ENCODE measurements around the gene CDK2. TPM values are rescaled to one million over a fixed set of nuclear protein-coding genes. Genes with fewer than 3 reads are reported as not detected.
"Not testable (repeated sequence)": the region's sequence is repeated elsewhere in the genome, so short reads cannot be mapped to it uniquely, and the experiment has no call there.

Gene CDK2
- polyA plus RNA-seq, 3 donors from 2014 or later = 11.6 to 27.7 (median 13.4) TPM

GRCh38 chr12:55996201-55996714 is 29.6 kb downstream of the CDK2 start:
- Mint-ChIP-seq H3K27ac (peak overlapping the region; percentile 4 to 71 (median 57)), H3K4me1 (peaks cover 23% of the 10 kb centered on the region in 2 donors), H3K27me3 (ENCODE audit: low read depth in 3 of 3) (no peaks in the 10 kb centered on the region), H3K36me3 (peaks cover under 1 to 29% (median 15%) of the 10 kb centered on the region in 3 donors), H3K4me3 (peak overlapping the region; percentile 79 to 92 (median 84)), H3K9me3 (no peaks in the 10 kb centered on the region)
- DNase-seq = peak; percentile 67 to 75 (median 69)

DNA sequence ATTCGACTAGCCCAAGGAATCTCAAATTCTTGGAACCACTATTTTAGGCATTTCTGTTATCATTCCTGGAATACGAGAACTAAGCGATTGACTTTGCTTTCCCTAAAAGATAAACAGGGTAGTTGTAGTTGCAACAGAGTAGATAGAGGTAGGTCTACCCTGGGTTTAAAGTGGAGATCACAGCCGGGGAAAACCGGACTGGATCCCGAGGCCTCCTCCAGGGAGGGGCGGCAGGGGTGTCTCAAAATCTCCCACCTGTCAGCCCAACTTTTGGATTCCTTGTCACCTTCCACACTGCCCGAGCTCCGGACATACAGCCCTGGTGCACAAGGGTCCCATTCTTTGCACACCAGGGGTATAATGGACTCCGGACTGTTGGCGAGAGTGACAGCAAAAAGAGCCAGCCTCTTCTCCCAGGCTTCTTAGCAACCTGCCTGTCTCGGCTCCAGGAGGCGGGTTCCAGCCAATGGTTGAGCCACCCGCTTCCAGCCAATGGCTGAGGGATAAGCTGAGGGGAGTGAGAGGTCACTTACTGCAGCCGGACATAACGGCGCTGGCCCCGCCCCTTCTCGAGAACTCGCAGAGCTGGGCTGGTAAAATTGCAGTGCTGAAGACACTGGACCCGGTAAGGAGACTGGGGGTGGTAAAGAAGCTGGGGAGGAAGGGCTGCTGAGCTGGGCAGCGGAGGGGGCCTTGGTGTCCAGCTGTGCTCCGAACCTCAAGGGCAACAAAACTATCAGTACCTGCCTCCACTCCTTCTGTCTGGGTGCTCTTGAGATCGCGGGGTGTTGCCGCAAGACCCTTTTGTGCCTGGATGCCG is 30.3 kb downstream of the CDK2 start, which contains the start of gene SUOX:
Gene SUOX (plus strand): TSS at position 562 of the 820 bp plus-strand sequence. CDS start 4,946 bp downstream, outside the sequence.
- H3K4me3 Mint-ChIP-seq = peak within 1 kb of the TSS; percentile 79 to 92 (median 84)
- peak within 1 kb of the TSS; percentile 56 to 80 (median 68) for H3K27ac Mint-ChIP-seq
- no peaks in the 10 kb centered on the region for H3K27me3 Mint-ChIP-seq (ENCODE audit: low read depth in 3 of 3)
- no peaks in the 10 kb centered on the region for H3K9me3 Mint-ChIP-seq
- H3K4me1 Mint-ChIP-seq = peaks cover 23% of the 10 kb centered on the region in 2 donors
- peak; percentile 68 to 72 (median 69) for DNase-seq
- H3K36me3 Mint-ChIP-seq = peaks cover 0 to 24% (median 12%) of the 10 kb centered on the region in 3 donors

DNA sequence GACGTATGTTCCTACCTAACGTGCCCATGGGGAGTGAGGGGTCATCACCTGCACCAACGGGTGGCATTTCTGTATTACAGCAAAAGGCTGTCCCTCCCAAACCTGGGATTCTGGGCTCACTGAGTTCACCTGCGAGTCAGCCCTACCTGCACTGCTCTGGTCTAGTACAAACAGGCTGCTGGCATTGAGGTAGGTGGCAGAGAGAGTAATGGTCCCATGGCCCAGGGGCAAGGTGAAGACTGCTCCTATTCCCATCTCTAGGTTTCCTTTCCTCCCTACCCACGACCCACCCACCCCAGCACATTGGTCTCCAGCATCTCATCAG is 30.9 kb downstream of the CDK2 start:
- H3K36me3 Mint-ChIP-seq = peaks cover 0 to 18% (median 6%) of the 10 kb centered on the region in 3 donors
- peak overlapping the region; percentile 38 to 80 (median 68) for H3K27ac Mint-ChIP-seq
- peaks cover 23% of the 10 kb centered on the region in 2 donors for H3K4me1 Mint-ChIP-seq
- H3K4me3 Mint-ChIP-seq = peak overlapping the region; percentile 79 to 92 (median 84)
- DNase-seq = no peak
- H3K9me3 Mint-ChIP-seq = no peaks in the 10 kb centered on the region
- H3K27me3 Mint-ChIP-seq (ENCODE audit: low read depth in 3 of 3) = peaks cover 0 to 1% (median 0%) of the 10 kb centered on the region in 3 donors

- DNase-seq; H3K9me3 Mint-ChIP-seq; H3K36me3 Mint-ChIP-seq; H3K4me3 Mint-ChIP-seq; H3K27me3 Mint-ChIP-seq (ENCODE audit: low read depth in 3 of 3): not testable (repeated sequence)
- H3K27ac Mint-ChIP-seq = peak overlapping the region in 1 of 6 donors; percentile 61
- peaks cover 23% of the 10 kb centered on the region in 2 donors for H3K4me1 Mint-ChIP-seq
Measured at GRCh38 chr12:55999522-55999921, 32.9 kb downstream of the CDK2 start.

DNA sequence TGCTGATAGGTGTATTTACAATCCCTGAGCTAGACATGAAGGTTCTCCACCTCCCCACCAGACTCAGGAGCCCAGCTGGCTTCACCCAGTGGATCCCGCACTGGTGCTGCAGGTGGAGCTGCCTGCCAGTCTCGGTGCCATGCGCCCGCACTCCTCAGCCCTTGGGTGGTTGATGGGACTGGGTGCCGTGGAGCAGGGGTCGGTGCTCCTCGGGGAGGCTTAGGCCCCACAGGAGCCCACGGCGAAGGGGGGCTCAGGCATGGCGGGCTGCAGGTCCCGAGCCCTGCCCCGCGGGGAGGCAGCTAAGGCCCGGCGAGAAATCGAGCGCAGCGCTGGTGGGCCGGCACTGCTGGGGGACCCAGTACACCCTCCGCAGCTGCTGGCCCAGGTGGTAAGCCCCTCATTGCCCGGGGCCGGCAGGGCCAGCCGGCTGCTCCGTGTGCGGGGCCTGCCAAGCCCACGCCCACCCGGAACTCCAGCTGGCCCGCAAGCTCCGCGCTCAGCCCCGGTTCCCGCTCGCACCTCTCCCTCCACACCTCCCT is 33.4 kb downstream of the CDK2 start:
- not testable (repeated sequence) for H3K4me3 Mint-ChIP-seq; H3K9me3 Mint-ChIP-seq; DNase-seq; H3K27me3 Mint-ChIP-seq (ENCODE audit: low read depth in 3 of 3); H3K36me3 Mint-ChIP-seq; H3K27ac Mint-ChIP-seq
- peaks cover 23% of the 10 kb centered on the region in 2 donors for H3K4me1 Mint-ChIP-seq

DNA sequence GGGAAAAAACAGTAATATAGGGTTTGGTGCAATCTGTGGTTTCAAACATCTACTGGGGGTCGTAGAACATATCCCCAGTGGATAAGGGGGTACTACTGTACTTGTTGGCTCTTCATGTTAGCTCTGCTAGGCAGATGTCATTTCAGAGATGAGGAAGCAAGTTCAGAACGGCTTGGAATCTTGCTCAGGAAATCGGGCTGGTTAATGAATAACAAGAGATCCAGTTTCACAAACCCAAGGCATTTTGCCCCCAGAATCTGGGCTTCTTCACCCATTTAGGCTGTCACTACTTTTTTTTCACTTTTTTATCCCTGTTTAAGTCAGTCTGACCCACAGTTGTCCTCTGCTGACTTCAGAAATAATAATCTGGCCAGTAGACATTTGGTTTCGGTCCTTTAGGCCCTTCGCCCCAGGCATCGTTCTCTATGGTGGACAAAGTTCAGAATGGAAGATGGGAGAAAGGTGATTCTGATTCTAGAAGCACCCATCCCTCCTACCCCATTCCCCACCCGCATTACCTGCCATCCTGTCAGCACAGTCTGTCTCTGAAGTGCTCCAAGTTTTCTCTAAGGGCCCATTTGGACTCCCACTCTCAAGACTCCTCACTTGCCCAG is 35.0 kb downstream of the CDK2 start:
- no peaks in the 10 kb centered on the region for H3K9me3 Mint-ChIP-seq
- no peak overlapping the region for H3K4me3 Mint-ChIP-seq
- peaks cover 14 to 19% of the 10 kb centered on the region in 2 donors for H3K4me1 Mint-ChIP-seq
- no peak overlapping the region for H3K27ac Mint-ChIP-seq
- peaks cover 0 to 2% (median 1%) of the 10 kb centered on the region in 3 donors for H3K27me3 Mint-ChIP-seq (ENCODE audit: low read depth in 3 of 3)
- DNase-seq = no peak
- no peaks in the 10 kb centered on the region for H3K36me3 Mint-ChIP-seq

GRCh38 chr12:56003376-56003775 is 36.7 kb downstream of the CDK2 start:
- H3K27ac Mint-ChIP-seq; H3K27me3 Mint-ChIP-seq (ENCODE audit: low read depth in 3 of 3); H3K4me3 Mint-ChIP-seq; H3K36me3 Mint-ChIP-seq; DNase-seq; H3K9me3 Mint-ChIP-seq: not testable (repeated sequence)
- peaks cover 12 to 14% of the 10 kb centered on the region in 2 donors for H3K4me1 Mint-ChIP-seq

GRCh38 chr12:56004211-56004610 is 37.6 kb downstream of the CDK2 start:
- DNase-seq = no peak
- H3K9me3 Mint-ChIP-seq = no peaks in the 10 kb centered on the region
- H3K4me1 Mint-ChIP-seq = peaks cover 18% of the 10 kb centered on the region in 2 donors
- H3K4me3 Mint-ChIP-seq = no peak overlapping the region
- H3K36me3 Mint-ChIP-seq = no peaks in the 10 kb centered on the region
- peaks cover 0 to 6% (median 4%) of the 10 kb centered on the region in 3 donors for H3K27me3 Mint-ChIP-seq (ENCODE audit: low read depth in 3 of 3)
- no peak overlapping the region for H3K27ac Mint-ChIP-seq

- H3K36me3 Mint-ChIP-seq = no peaks in the 10 kb centered on the region
- no peaks in the 10 kb centered on the region for H3K9me3 Mint-ChIP-seq
- peaks cover 18 to 19% of the 10 kb centered on the region in 2 donors for H3K4me1 Mint-ChIP-seq
- H3K27ac Mint-ChIP-seq = peak overlapping the region; percentile 69 to 89 (median 82)
- peak; percentile 42 to 48 (median 48) for DNase-seq
- H3K4me3 Mint-ChIP-seq = peak overlapping the region; percentile 84 to 90 (median 88)
- peaks cover 2 to 6% (median 3%) of the 10 kb centered on the region in 3 donors for H3K27me3 Mint-ChIP-seq (ENCODE audit: low read depth in 3 of 3)
Measured at GRCh38 chr12:56007564-56008559, 41.2 kb downstream of the CDK2 start.

DNA sequence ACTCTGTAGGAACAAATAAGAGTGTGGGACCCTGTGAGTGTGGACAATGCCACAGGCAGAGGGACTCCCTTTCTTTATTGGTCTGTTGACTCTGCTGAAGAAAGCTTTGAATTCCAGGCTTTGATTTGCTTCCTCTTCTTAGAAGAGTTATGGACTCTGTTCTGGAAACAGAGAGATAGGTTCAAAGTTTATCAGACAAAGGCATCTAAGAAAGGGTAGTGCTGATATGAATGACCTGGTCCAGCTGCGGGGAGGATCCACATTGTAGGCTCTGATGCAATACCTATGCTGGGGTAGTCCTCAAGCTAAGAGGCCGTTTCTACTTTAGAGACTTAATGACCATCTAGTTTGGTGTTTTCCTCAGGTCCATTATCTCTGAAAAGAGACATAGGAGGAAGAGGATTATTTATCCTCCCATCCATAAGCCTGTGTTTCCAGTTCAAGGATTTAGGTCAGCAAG is 43.5 kb downstream of the CDK2 start:
- H3K4me1 Mint-ChIP-seq = peaks cover 18 to 19% of the 10 kb centered on the region in 2 donors
- no peak for DNase-seq
- H3K4me3 Mint-ChIP-seq = peak overlapping the region in 2 of 5 donors; percentile 1 to 47
- H3K27me3 Mint-ChIP-seq (ENCODE audit: low read depth in 3 of 3) = peaks cover 2 to 4% (median 3%) of the 10 kb centered on the region in 3 donors
- peak overlapping the region in 1 of 6 donors; percentile 32 for H3K27ac Mint-ChIP-seq
- no peaks in the 10 kb centered on the region for H3K36me3 Mint-ChIP-seq
- H3K9me3 Mint-ChIP-seq = no peaks in the 10 kb centered on the region

DNA sequence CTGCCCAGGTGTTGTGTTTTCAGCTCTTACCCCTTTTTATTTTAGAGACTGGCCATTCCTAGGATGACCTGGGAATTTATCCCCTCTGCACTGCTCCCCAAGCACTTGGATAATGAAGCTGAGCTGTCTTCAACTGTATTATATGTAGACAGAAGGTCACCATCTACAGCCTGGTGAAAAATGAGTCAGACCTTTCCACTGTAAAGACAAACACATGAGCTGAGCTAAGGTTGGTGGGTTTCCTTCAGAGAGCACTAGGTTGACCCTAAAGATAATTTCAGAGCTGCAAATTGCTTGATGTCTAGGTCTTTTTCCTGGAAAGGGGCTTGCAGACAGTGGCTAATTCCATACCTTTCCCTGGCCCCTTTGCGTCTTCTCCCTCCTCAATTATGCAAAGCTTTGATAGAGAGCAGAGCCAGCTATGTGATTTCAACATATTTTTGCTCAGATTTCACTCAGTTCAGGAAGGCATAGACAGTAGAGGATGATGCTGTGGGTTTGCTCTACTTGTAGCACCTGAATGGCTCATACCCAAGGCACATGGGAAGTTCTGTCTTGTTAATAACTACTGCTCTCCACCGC is 45.0 kb downstream of the CDK2 start:
- H3K36me3 Mint-ChIP-seq = peaks cover 0 to 4% (median 0%) of the 10 kb centered on the region in 3 donors
- no peak overlapping the region for H3K27ac Mint-ChIP-seq
- no peak for DNase-seq
- H3K9me3 Mint-ChIP-seq = no peaks in the 10 kb centered on the region
- peaks cover 15 to 19% of the 10 kb centered on the region in 2 donors for H3K4me1 Mint-ChIP-seq
- no peak overlapping the region for H3K4me3 Mint-ChIP-seq
- peaks cover 2 to 4% (median 3%) of the 10 kb centered on the region in 3 donors for H3K27me3 Mint-ChIP-seq (ENCODE audit: low read depth in 3 of 3)

- Mint-ChIP-seq H3K9me3 (no peaks in the 10 kb centered on the region), H3K4me1 (peaks cover 4 to 6% of the 10 kb centered on the region in 2 donors), H3K36me3 (peaks cover 0 to 9% (median 3%) of the 10 kb centered on the region in 3 donors), H3K27me3 (ENCODE audit: low read depth in 3 of 3) (peaks cover 2 to 3% (median 2%) of the 10 kb centered on the region in 3 donors), H3K4me3 (no peak overlapping the region), H3K27ac (no peak overlapping the region)
- DNase-seq = no peak
Measured at GRCh38 chr12:56013482-56013881, 46.9 kb downstream of the CDK2 start.

Measured in immature natural killer cell (primary cell).